GM19328 (cell line): ENCODE results near the gene ACADSB.
A peak's percentile ranks its signal among the peaks of the same experiment; 100 is the strongest.

Source experiments
- ATAC-seq: cut with Tn5 transposase; IDR thresholded peaks from one replicate; pipeline ENCODE4 v1.9.1; 2021; ENCODE audit warnings: mild to moderate bottlenecking, moderate library complexity; ENCODE audit not compliant: unreplicated experiment

ACADSB gene

DNA sequence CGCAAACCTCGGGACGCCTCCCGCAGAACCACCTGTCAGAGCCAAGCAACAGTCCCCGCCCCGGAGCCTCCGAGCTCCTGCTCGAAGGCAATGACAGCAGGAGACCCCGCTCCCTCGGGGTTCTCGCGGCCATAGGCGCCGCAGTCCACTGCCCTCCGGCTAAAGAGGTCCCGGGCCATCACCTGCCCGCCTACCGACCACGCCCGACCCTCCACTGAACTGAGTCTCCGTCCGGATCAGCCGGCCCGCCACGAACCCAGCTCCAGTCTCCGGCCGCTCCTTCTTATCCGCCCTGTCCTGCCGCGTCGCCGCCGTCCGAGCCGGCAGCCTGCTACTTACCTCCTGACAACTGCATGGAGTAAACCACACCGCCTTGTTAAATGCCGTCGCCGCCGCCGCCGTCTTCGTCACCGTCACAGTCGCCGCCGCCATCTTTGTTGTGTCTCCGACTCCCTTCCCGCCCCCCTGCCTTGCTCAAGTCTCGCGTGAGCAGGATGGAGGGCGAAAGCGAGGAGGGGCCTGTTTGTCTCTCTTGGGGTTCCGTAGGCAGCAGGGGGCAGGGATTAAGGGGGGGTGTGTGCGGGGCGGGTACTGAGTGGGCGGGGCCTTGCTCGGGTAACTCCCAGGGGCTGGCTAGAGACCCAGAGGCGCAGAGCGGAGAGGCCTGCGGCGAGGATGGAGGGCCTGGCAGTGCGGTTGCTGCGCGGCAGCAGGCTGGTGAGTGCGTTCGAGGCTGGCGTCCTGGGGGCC lies at the start of gene ACADSB, which contains the start of gene IKZF5:
ACADSB (plus strand) TSS at position 652 of the 750 bp plus-strand sequence; CDS start at position 676, 24 bp downstream.
IKZF5 (minus strand) TSS at position 441 of the 750 bp plus-strand sequence. CDS start 10,170 bp downstream, outside the sequence.
- ATAC-seq: peak; percentile 81

DNA sequence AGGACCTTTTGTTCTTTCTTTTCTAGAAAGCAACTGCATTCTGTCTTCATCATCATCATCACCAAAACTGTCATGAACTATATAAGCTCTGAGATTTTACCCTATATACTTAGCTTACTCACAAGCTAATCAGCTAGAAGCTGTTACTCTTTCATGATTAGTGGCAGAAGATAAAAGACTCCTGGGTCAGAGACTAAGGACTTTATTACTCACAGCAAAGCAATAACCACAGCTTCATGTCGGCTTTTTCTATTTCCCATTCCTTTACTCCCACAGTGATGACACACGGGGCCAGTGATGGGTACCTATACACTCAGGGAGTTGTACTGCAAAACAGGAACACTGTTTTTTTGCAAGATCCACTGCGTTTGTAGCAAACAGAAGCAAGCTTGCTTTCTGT lies 46.4 kb upstream of the ACADSB start:
- ATAC-seq: no peak

DNA sequence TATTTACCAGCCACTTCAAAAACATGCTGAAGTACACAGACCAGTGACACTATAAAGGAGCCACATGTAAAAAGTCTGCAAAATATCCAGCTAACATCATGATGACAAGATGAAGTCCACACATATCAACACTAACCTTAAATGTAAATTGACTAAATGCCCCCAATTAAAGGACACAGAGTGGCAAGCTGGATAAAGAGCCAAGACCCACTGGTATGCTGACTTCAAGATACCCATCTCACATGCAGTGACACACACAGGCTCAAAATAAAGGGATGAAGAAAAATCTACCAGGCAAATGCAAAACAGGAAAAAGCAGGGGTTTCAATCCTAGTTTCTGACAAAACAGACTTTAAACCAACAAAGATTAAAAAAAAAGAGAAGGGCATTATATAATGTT lies 41.9 kb upstream of the ACADSB start:
- ATAC-seq: no peak

DNA sequence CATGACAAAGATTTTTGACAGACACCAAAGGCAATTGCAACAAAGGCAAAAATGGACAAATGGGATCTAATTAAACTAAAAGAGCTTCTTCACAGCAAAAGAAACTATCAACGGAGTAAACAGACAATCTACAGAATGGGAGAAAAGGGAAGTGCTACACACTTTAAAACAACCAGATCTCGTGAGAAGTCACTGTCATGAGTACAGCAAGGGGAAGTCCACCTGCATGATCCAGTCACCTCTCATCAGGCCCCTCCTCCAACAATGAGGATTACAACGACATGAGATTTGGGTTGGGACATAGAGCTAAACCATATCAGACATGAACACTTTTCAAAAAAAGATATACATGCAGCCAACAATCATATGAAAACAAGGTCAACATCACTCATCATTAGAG lies 40.1 kb upstream of the ACADSB start:
- ATAC-seq: no peak

DNA sequence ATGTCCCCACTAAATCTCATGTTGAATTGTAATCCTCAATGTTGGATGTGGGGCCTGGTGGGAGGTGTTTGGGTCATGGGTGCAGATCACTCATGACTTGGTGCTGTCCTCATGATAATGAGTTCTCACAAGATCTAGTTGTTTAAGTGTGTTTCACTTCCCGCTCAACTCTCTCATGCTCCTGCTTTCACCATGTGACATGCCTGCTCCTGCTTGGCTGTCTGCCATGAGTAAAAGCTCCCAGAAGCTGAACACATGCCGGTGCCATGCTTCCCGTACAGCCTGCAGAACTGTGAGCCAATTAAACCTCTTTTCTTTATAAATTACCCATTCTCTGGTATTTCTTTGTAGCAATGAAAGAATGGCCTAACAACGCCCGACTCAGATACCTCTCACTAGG lies 34.8 kb upstream of the ACADSB start:
- no peak for ATAC-seq

DNA sequence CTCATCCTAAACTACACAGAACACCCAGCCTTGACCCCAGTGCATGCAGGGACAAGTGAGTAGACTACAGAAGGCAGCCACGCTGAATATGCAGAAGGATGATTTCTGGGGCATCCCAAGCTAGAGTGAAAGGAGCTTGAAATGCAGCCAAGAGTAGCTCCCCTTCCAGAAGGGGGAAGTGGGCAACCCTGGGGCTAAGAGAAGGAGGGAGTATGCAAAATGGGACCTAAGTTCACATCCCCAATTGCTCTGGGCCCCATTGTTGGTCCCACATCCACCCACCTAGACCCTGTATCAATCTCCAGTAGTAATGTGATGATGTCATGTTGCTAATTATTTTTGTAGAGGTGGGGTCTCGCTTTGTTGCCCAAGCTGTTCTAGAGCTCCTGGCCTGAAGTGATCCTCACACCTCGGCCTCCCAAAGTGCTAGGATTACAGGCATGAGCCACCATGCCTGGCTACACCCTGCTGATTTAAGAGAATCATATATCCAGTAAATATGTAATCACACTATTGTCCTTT lies 34.2 kb upstream of the ACADSB start:
- ATAC-seq: no peak

DNA sequence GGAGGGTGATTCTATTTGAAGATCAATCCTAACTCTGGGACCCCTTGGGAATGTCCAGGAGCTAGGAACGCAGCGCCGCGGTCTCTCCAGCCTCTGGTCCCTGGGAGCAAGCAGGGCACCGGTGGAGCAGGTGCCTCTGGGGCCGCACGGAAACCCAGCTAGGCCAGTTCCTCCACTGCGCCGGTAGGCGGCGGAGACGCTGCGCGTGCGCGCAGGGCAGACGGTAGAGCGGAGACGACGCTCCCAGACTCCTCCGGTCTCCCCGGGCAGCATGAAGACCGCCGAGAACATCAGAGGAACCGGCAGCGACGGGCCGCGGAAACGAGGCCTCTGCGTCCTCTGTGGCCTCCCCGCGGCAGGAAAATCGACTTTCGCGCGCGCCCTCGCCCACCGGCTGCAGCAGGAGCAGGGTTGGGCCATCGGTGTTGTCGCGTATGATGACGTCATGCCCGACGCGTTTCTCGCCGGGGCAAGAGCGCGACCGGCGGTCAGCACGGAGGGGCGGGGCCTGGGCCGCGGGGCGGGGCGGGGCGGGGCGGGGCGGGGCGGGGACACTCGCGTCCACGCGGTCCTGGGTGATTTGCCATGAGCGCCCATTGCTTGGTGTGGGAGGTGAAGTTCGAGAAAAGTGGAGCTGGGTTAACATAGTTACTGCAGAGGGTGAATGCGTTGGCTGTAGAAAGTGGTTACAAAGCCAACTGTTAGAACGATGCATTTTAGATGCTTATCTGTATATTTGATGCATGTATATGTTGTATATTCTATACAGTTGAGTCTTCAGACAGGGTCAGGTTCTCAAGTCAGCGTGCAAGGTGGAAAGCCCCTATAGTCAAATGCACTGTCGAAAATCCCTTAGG lies 28.4 kb upstream of the ACADSB start, which contains the start of gene PSTK:
PSTK (plus strand) TSS at position 193 of the 857 bp plus-strand sequence; CDS start at position 272, 79 bp downstream.
- peak; percentile 96 for ATAC-seq

DNA sequence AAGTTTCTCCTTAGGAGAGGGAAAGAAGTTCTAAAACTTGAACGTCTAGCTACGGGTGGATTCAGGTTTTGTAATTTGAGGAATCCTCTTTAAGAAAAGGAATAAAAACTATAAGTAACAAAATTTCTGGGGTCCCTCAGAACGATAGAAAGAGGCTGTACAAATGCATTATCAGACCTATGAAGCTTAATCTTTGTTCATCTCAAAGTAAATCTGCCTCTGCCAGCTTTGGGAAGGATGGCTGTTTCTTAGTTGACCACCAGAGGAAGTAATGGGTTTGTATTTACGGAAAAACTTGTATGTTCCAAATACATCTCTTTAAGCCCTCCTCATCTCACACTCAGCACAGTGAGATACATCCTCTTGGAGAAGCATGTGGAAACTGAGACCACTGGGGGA lies 27.7 kb upstream of the ACADSB start:
- ATAC-seq: no peak

DNA sequence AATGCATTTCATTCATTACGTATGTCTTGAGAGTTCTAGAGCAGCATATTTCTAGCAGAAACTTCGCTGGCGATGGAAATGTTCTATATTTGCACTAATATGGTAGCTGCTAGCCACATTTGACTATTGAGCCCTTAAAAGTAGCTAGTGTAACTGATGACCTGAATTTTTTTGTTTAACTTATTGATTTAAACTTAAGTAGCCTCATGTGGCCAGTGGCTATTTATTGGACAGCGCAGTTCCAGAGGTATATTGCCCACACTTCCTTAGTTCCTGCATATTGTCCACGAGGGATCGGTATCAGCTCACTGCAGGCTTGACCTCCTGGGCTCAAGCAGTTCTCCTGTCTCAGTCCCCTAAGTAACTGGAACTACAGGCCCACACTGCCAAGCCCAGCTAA lies 24.9 kb upstream of the ACADSB start:
- no peak for ATAC-seq

DNA sequence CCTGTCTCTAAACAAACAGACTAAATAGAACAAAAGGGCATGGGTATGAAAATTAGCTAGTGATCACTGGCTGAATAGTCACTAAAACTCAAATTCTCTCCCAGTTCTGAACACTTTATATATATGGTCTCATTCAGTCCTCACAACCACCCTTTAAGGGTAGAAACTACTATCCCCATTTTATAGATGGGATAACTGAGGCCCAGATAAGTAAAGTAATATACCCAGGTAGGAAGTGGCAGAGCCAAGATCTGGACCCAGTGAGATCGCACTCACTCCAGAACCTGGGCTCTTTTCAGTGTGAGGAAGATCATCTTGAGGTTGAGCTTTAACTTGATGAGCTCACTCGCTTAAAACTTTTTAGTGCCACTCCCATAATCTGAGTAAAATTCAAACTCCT lies 24.1 kb upstream of the ACADSB start:
- ATAC-seq: no peak

DNA sequence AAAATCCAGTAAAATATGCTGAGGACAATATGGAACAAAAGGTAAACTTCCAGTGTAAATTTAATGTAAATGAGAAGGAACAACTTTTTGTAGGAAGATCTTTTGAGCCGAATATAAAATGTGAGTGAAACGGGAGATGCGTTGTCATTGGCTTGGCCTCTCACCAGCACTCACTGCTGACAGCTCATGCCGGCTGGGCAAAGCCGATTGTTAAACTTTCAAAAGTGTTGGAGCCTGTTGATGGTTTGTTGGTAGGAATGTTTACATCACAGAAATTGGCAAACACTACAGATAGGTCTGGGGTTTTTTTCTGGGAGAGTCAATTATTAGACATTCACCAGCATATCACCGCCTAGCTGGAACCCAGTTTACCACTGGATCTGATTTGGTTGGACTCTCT lies 22.5 kb upstream of the ACADSB start:
- ATAC-seq: no peak

DNA sequence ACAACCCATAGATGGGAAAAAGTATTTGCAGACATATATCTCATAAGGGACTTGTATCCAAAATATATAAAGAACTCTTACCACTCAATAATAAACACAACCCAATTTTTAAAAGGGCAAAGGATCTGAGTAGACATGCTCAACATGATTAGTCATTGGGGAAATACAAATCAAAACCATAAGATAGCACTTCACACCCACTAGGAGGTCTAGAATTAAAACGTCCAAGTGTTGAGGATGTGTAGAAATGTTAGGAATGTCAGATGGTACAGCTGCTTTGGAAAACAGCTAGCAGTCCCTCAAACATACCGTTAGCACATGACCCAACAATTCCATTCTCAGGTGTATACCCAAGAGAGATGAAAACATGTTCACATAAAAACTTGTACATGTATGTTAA lies 20.3 kb upstream of the ACADSB start:
- ATAC-seq: no peak

DNA sequence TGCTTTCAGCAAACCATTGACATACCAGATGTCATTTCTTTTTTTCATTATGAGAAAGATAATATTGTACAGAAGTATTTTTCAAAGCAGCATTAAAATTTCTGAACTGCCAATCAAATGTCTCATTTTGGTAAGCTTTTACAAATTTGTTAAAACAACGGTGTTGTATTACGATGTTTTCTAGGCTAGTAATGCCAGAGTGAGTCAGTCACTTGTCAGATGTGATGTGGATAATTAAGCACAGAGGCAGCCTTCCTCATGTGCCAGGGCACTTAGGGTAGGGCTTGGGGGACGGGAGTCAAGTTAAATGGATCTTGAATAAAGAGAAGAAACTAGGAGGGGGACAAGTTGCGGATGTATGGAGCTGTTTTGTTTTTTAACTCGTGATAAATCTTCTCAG lies 18.5 kb upstream of the ACADSB start:
- ATAC-seq: no peak

DNA sequence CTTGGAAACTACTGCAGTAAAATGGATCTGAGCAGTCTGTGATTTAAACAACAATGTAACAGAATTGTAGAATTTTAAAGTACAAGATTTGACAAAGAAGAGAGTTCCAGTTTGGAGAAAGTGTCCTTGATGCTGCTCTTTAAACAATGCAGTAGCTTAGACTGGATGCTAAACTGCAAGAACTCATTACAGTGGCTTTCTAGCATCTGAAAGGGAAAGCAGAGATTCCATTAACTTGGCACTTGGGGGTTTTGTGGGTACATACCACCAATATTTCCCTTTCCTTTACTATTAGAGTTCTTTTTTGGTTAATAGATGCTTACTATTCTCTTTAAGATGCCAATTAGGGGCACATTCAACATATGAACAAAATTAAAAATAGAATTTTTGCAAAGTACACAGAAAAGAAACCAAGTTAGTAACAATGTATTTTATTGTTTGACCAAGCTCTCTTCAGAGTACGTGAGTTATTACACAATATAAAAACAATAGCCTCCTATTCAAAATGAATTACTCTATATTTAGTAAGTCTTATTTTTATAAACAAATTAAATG lies 16.7 kb upstream of the ACADSB start:
- no peak for ATAC-seq

DNA sequence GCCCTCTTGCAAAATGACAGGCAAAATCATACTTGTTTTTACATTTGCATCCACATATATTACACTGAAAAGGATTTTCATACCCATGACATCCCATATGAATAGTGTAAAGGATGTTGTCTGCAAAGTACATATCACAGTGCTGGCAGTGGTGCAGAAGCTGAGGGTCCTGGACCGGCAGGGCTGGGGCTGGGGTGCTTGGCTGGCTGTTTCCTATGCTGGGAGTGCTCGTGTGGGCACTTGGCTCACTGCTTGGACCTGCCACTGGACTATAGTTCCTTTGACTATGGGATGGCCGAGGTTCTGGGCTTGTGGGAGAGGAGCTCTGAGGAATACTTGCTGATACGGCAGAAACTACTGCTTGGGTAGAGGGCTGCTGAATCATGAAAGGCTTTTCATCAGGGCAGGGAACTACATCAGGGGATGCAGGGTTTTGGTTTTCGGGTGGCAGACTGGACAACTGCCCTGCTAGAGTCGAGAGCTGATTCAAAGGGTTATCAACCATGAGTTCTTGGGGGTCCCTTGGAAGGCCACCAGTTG lies 14.9 kb upstream of the ACADSB start:
- no peak for ATAC-seq

DNA sequence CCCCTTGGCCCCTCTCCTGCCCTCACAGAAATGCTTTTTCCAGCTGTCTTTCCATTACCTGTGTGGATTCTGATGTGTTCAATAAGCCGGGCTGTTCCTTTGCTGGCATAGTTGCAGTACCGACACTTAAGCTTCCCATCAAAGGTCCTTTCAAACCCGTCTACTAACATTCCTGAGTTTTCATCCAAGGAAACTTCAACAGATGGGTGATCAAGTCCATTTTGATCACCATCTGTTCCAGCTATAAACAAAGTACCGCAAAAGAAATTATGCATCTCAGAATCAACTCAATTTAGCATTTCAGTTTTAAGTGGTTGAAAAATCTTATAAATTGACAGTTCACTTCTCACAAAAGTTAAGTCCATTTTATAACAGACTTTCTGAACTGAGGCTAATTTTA lies 12.9 kb upstream of the ACADSB start:
- no peak for ATAC-seq

DNA sequence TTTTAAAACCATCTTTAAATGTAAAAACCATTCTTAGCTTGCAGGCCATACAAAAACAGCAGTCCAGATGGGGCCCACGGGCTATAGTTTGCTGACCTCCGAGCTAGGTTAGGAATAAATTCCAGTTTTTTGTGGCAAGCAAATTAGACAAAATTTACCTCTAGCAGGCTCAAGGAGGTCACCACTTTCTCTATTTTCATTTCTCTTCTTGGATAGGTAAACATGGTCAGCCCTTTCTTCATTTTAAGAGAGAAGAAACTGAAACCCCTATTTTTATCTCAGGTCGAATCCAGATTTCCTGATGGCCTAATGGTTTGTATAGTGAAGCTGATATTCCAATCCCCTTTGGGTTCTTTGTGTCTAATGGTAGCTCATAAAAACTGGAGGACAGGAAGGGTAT lies 10.9 kb upstream of the ACADSB start:
- no peak for ATAC-seq

DNA sequence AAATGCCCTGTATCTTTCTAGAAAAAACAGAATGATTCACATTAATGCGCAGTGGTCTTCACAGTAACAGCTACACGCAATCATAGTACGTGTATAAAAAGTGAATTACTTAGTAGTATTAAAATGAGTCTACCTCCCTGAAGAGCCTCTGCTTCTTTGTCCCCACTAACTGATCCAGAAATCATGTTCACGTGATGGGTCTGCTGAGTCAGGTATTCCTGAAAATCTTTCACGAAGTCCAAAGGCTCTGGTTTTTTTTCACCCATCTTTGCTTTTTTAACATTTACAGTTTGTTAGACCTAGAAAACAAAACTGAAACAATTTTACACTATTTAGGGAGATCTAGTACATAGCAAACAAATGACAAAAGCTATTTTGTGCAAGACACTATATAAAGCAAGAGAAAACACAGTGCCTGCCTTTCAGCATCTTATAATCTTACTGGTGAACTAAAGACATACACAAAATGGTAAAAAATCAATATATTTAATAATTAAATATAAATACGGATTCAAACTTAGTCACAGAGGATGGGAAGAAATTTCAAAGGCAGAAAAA lies 10.4 kb upstream of the ACADSB start:
- no peak for ATAC-seq

DNA sequence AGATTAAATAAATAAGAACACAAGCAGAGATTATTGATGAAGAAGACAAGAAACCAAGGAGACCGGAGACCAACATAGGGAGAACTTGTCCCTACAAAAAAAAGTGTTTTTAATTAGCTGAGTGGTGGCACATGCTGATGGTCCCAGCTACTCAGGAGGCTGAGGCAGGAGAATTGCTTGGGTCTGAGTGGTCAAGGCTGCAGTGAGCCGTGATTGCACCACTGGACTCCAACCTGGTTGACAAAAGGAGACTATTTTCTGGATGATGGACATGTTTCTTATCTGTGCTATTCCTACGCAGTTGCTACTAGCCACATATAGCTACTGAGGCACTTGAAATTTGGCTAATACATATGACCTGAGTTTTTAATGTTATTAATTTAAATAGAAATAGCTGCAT lies 9.9 kb upstream of the ACADSB start:
- ATAC-seq: no peak

DNA sequence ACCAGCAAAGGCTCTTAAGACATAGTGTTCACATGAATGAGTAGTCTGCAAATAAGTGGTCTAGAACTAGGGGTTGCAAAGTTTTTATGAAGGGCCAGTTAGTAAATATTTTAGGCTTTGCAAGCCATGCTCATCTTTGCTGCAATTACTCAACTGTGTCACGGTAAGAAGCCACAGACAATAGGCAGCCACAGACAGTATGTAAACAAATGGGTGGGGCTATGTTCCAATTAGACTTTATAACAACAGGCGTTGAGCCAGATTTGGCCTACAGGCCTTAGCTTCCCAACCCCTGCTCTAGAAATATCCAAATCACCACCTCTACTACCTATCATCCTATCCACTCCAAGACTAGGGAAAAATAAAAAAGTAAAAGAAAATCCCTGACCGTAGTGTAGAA lies 9.5 kb upstream of the ACADSB start:
- no peak for ATAC-seq

DNA sequence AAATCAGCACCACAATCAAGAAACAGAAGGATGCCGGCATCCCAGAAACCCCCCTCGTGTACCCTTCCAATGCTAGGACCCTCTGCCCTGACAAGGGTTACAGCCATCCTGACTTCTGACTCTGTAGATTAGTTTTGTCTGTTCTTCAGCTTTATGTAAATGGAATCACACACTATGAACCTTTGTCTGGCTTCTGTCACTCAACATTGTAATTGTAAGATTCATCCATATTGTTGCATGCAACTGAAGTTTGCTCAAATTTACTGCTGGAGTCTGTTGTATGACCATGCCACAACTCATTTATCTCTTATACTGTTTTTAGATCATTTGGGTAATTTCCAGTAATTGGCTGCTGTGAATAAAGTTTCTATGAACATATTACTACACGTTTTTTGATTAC lies 8.7 kb upstream of the ACADSB start:
- no peak for ATAC-seq
